HepG2 (cell line): ENCODE measurements around the gene PSMA3.

ENCODE experiments used
- MEIS2 ChIP-seq: sonication (generic); formaldehyde crosslinking; IDR thresholded peaks from 2 replicates; pipeline ENCODE4 v1.9.0; 2021; ENCODE audit warnings: mild to moderate bottlenecking, missing genetic modification reagents
- RFX1 ChIP-seq: fragments of 450-650 bp; IDR thresholded peaks from 2 replicates; pipeline ENCODE4 v1.6.1; 2017
- SMYD3 ChIP-seq: sonication (generic); formaldehyde crosslinking; IDR thresholded peaks from 2 replicates; pipeline ENCODE4 v1.8.1; 2023; ENCODE audit warnings: mild to moderate bottlenecking, missing genetic modification reagents
- SOX5 ChIP-seq: IDR thresholded peaks from 2 replicates; pipeline ENCODE4 v1.6.1; 2016; ENCODE audit warnings: borderline replicate concordance
- YY1 ChIP-seq: IDR thresholded peaks from 2 replicates; pipeline ENCODE4 v1.6.1; 2011; ENCODE audit warnings: low read length, low read depth, moderate library complexity, mild to moderate bottlenecking; ENCODE audit not compliant: insufficient read depth, insufficient replicate concordance

GRCh38 chr14:58275527-58276190 is 31.0 kb downstream of the PSMA3 start:
- TF ChIP-seq SMYD3: no peak
- no peak for TF ChIP-seq RFX1
- TF ChIP-seq SOX5 (CRISPR knock-in tag): no peak
- no peak for TF ChIP-seq MEIS2 (CRISPR knock-in tag)
- TF ChIP-seq YY1: no peak
